GM21447 (cell line): ENCODE data around the gene SLC6A5.
"Not testable (repeated sequence)": the region's sequence is repeated elsewhere in the genome, so short reads cannot be mapped to it uniquely, and the experiment has no call there.

ENCODE experiments used
- ATAC-seq: cut with Tn5 transposase; IDR thresholded peaks from one replicate; pipeline ENCODE4 v1.9.1; 2021; ENCODE audit not compliant: unreplicated experiment

SLC6A5 gene

GRCh38 chr11:20599221-20600019, at the start of gene SLC6A5:
Gene SLC6A5 (plus strand): TSS chr11:20599608. CDS start chr11:20599673, 65 bp downstream.
- ATAC-seq: no peak

GRCh38 chr11:20551096-20551495, 48.3 kb upstream of the SLC6A5 start:
- ATAC-seq: no peak

GRCh38 chr11:20555783-20556182, 43.6 kb upstream of the SLC6A5 start:
- no peak for ATAC-seq

GRCh38 chr11:20556396-20556795, 43.0 kb upstream of the SLC6A5 start:
- not testable (repeated sequence) for ATAC-seq

GRCh38 chr11:20558741-20559140, 40.7 kb upstream of the SLC6A5 start:
- ATAC-seq: no peak

GRCh38 chr11:20559523-20560300, 39.7 kb upstream of the SLC6A5 start:
- ATAC-seq: no peak

GRCh38 chr11:20561915-20562314, 37.5 kb upstream of the SLC6A5 start:
- ATAC-seq: no peak

- no peak for ATAC-seq
Measured at GRCh38 chr11:20563866-20564265, 35.5 kb upstream of the SLC6A5 start.

GRCh38 chr11:20564846-20565635, 34.4 kb upstream of the SLC6A5 start:
- ATAC-seq: no peak

GRCh38 chr11:20566115-20566514, 33.3 kb upstream of the SLC6A5 start:
- not testable (repeated sequence) for ATAC-seq

- no peak for ATAC-seq
Measured at GRCh38 chr11:20566591-20567434, 32.6 kb upstream of the SLC6A5 start.

GRCh38 chr11:20579725-20580124, 19.7 kb upstream of the SLC6A5 start:
- ATAC-seq: not testable (repeated sequence)

GRCh38 chr11:20583201-20583600, 16.2 kb upstream of the SLC6A5 start:
- ATAC-seq: no peak

- ATAC-seq: no peak
Measured at GRCh38 chr11:20584093-20584774, 15.2 kb upstream of the SLC6A5 start.

GRCh38 chr11:20589796-20590195, 9.6 kb upstream of the SLC6A5 start:
- no peak for ATAC-seq

- ATAC-seq: no peak
Measured at GRCh38 chr11:20590381-20590780, 9.0 kb upstream of the SLC6A5 start.

GRCh38 chr11:20592741-20593140, 6.7 kb upstream of the SLC6A5 start:
- no peak for ATAC-seq

GRCh38 chr11:20594274-20595061, 4.9 kb upstream of the SLC6A5 start:
- no peak for ATAC-seq

GRCh38 chr11:20595101-20595500, 4.3 kb upstream of the SLC6A5 start:
- ATAC-seq: no peak
